Suprapubic skin (tissue), 3 donors: Measurements from ENCODE around the gene DAB1.

Experiments used
- CTCF ChIP-seq, 2 donors: fragments of 200-600 bp in 1 of 2; fragments of 450-650 bp in 1 of 2; sonication (generic) in 1 of 2; IDR thresholded peaks; one replicate each; pipeline ENCODE4 v1.5.1; 2016 to 2019; ENCODE audit warnings: antibody characterized with exemption in 2 of 2, mild to moderate bottlenecking in 1 of 2, moderate library complexity in 1 of 2
- POLR2A ChIP-seq, 2 donors: fragments of 450-650 bp; IDR thresholded peaks; one replicate each; pipeline ENCODE4 v1.6.1; 2017; ENCODE audit warnings: antibody characterized with exemption in 2 of 2, mild to moderate bottlenecking in 2 of 2, moderate library complexity in 2 of 2

GRCh38 chr1:57137980-57138379, 285.9 kb downstream of the DAB1 start:
- TF ChIP-seq CTCF (IDR thresholded peaks at IDR 0.05) (no peak), POLR2A (IDR thresholded peaks at IDR 0.05) (no peak)
